Effector CD4-positive, alpha-beta T cell (primary cell): ENCODE results near the gene TMEM240.
"Not testable (repeated sequence)": the region's sequence is repeated elsewhere in the genome, so short reads cannot be mapped to it uniquely, and the experiment has no call there.

Source experiments
- DNase-seq: peaks from one replicate; pipeline ENCODE4 v3.0.0-alpha.2; 2020

Gene TMEM240

GRCh38 chr1:1539310-1540089 lies 924 bp downstream of the TMEM240 start:
- no peak for DNase-seq

GRCh38 chr1:1538989-1539309 lies 1.5 kb downstream of the TMEM240 start:
- no peak for DNase-seq

GRCh38 chr1:1538334-1538733 lies 2.1 kb downstream of the TMEM240 start:
- no peak for DNase-seq

- no peak for DNase-seq
These were observed 2.7 kb downstream of the TMEM240 start for GRCh38 chr1:1537626-1538250.

- DNase-seq: no peak
These were observed 3.4 kb downstream of the TMEM240 start for GRCh38 chr1:1536938-1537546.

GRCh38 chr1:1536019-1536937 lies 4.1 kb downstream of the TMEM240 start:
- no peak for DNase-seq

- DNase-seq: no peak
These were observed 5.0 kb downstream of the TMEM240 start for GRCh38 chr1:1535201-1536018.

GRCh38 chr1:1534401-1535154 lies 5.8 kb downstream of the TMEM240 start:
- no peak for DNase-seq

- not testable (repeated sequence) for DNase-seq
These were observed 6.5 kb downstream of the TMEM240 start for GRCh38 chr1:1533894-1534291.

- not testable (repeated sequence) for DNase-seq
These were observed 7.1 kb downstream of the TMEM240 start for GRCh38 chr1:1533176-1533893.

- no peak for DNase-seq
These were observed 8.5 kb downstream of the TMEM240 start for GRCh38 chr1:1531947-1532346.

GRCh38 chr1:1529936-1530335 lies 10.5 kb downstream of the TMEM240 start:
- DNase-seq: no peak

- DNase-seq: no peak
These were observed 11.1 kb downstream of the TMEM240 start for GRCh38 chr1:1529321-1529720.

- DNase-seq: no peak
These were observed 11.8 kb downstream of the TMEM240 start for GRCh38 chr1:1528301-1529267.

GRCh38 chr1:1527092-1527816 lies 13.2 kb downstream of the TMEM240 start:
- no peak for DNase-seq

GRCh38 chr1:1526476-1526875 lies 13.9 kb downstream of the TMEM240 start:
- DNase-seq: not testable (repeated sequence)

GRCh38 chr1:1524750-1525383 lies 15.6 kb downstream of the TMEM240 start:
- not testable (repeated sequence) for DNase-seq

GRCh38 chr1:1523651-1524050 lies 16.8 kb downstream of the TMEM240 start:
- not testable (repeated sequence) for DNase-seq
